ENCODE data around the gene DNMT1. TPM values are rescaled to one million over a fixed set of nuclear protein-coding genes. Genes with fewer than 3 reads are reported as not detected.
"Not testable (repeated sequence)": the region's sequence is repeated elsewhere in the genome, so short reads cannot be mapped to it uniquely, and the experiment has no call there.

DNMT1 gene
- total RNA-seq, 6 experiments from 2014 or later, result 12.6 to 37.3 (median 24.4) TPM

- intact Hi-C loops (cut with DNase I), result loop anchor here in 1 of 2 donors (10.0 kb wide), 1 partner anchor 73 kb away; the partner anchor contains the start of gene MRPL4
Measured at GRCh38 chr19:10182076-10182475, 12.7 kb downstream of the DNMT1 start.

GRCh38 chr19:10180459-10180858 lies 14.3 kb downstream of the DNMT1 start:
- TF ChIP-seq CTCF (IDR thresholded peaks at IDR 0.05) (no peak), POLR2A (IDR thresholded peaks at IDR 0.05) (no peak)
- peaks cover 0 to 38% (median 11%) of the 10 kb centered on the region in 4 donors for H3K36me3 ChIP-seq
- intact Hi-C loops (cut with DNase I), result loop anchor here in 1 of 2 donors (10.0 kb wide), 1 partner anchor 74 kb away; the partner anchor contains the start of gene MRPL4
- DNase-seq (no peak), ATAC-seq (no peak)
- H3K9me3 ChIP-seq, result no peaks in the 10 kb centered on the region
- H3K27ac ChIP-seq, result no peak overlapping the region
- H3K4me3 ChIP-seq, result no peak overlapping the region
- WGBS (ENCODE audit: insufficient coverage, low coverage, low lambda C conversion rate, missing lambda C conversion rate), result 87% methylated on average over 7 of the region's 7 CpGs
- no peaks in the 10 kb centered on the region for H3K27me3 ChIP-seq
- no peaks in the 10 kb centered on the region for H3K4me1 ChIP-seq

More at GRCh38 chr19:10182076-10182475, 12.7 kb downstream of the DNMT1 start:
- ATAC-seq (no peak), DNase-seq (no peak)
- H3K27me3 ChIP-seq, result no peaks in the 10 kb centered on the region
- H3K36me3 ChIP-seq, result peaks cover 0 to 24% (median 12%) of the 10 kb centered on the region in 4 donors
- no peak overlapping the region for H3K4me3 ChIP-seq
- TF ChIP-seq POLR2A (IDR thresholded peaks at IDR 0.05) (no peak), CTCF (IDR thresholded peaks at IDR 0.05) (no peak)
- WGBS (ENCODE audit: insufficient coverage, low coverage, low lambda C conversion rate, missing lambda C conversion rate), result 80% methylated on average over 1 of the region's 1 CpG
- no peaks in the 10 kb centered on the region for H3K4me1 ChIP-seq
- no peak overlapping the region for H3K27ac ChIP-seq
- no peaks in the 10 kb centered on the region for H3K9me3 ChIP-seq

- H3K4me3 ChIP-seq, H3K9me3 ChIP-seq, H3K27ac ChIP-seq, H3K4me1 ChIP-seq, H3K27me3 ChIP-seq, DNase-seq, ATAC-seq: not testable (repeated sequence)
- H3K36me3 ChIP-seq, result peaks cover 0 to 42% (median 11%) of the 10 kb centered on the region in 4 donors
- 88% methylated on average over 2 of the region's 6 CpGs for WGBS (ENCODE audit: insufficient coverage, low coverage, low lambda C conversion rate, missing lambda C conversion rate)
- intact Hi-C loops (cut with DNase I), result loop anchor here in 1 of 2 donors (10.0 kb wide), 1 partner anchor 75 kb away; the partner anchor contains the start of gene MRPL4
Measured at GRCh38 chr19:10180024-10180423, 14.7 kb downstream of the DNMT1 start.

GRCh38 chr19:10173527-10173926 lies 21.2 kb downstream of the DNMT1 start:
- H3K27me3 ChIP-seq, result no peaks in the 10 kb centered on the region
- TF ChIP-seq CTCF (IDR thresholded peaks at IDR 0.05), result no peak
- no peak for TF ChIP-seq POLR2A (IDR thresholded peaks at IDR 0.05)
- ATAC-seq (no peak), DNase-seq (no peak)
- H3K36me3 ChIP-seq, result peaks cover 0 to 61% (median 11%) of the 10 kb centered on the region in 4 donors
- no peak overlapping the region for H3K4me3 ChIP-seq
- 87% methylated on average over 6 of the region's 9 CpGs for WGBS (ENCODE audit: insufficient coverage, low coverage, low lambda C conversion rate, missing lambda C conversion rate)
- no peak overlapping the region for H3K27ac ChIP-seq
- no peaks in the 10 kb centered on the region for H3K9me3 ChIP-seq
- intact Hi-C loops (cut with DNase I), result no loop called here
- no peaks in the 10 kb centered on the region for H3K4me1 ChIP-seq

GRCh38 chr19:10168386-10168948 lies 26.3 kb downstream of the DNMT1 start:
- no peak for DNase-seq
- H3K9me3 ChIP-seq, result no peaks in the 10 kb centered on the region
- no peaks in the 10 kb centered on the region for H3K27me3 ChIP-seq
- WGBS (ENCODE audit: insufficient coverage, low coverage, low lambda C conversion rate, missing lambda C conversion rate), result 80% methylated on average over 2 of the region's 2 CpGs
- no peak overlapping the region for H3K27ac ChIP-seq
- intact Hi-C loops (cut with DNase I), result no loop called here
- H3K4me3 ChIP-seq, result no peak overlapping the region
- no peak for TF ChIP-seq CTCF (IDR thresholded peaks at IDR 0.05)
- no peak for TF ChIP-seq POLR2A (IDR thresholded peaks at IDR 0.05)
- H3K36me3 ChIP-seq, result peaks cover 0 to 43% (median 13%) of the 10 kb centered on the region in 4 donors
- ATAC-seq, result no peak
- no peaks in the 10 kb centered on the region for H3K4me1 ChIP-seq

Data from right lobe of liver (tissue), 6 donors.